Kidney tubule cell (primary cell): ENCODE results near the gene MPP4.
"Not testable (repeated sequence)": the region's sequence is repeated elsewhere in the genome, so short reads cannot be mapped to it uniquely, and the experiment has no call there.

Experiments used
- DNase-seq: peaks from one replicate; pipeline ENCODE4 v3.0.0-alpha.2; 2018; ENCODE audit warnings: low spot score

The MPP4 gene

GRCh38 chr2:201674298-201674697, 24.1 kb downstream of the MPP4 start:
- DNase-seq = no peak

GRCh38 chr2:201673546-201673945, 24.9 kb downstream of the MPP4 start:
- DNase-seq = no peak

GRCh38 chr2:201671205-201671604, 27.2 kb downstream of the MPP4 start:
- not testable (repeated sequence) for DNase-seq

GRCh38 chr2:201669865-201670264, 28.6 kb downstream of the MPP4 start:
- DNase-seq = no peak

- DNase-seq = no peak
These were observed 30.0 kb downstream of the MPP4 start for GRCh38 chr2:201668402-201668910.

- no peak for DNase-seq
These were observed 34.1 kb downstream of the MPP4 start for GRCh38 chr2:201664334-201664733.

GRCh38 chr2:201661366-201661765, 37.1 kb downstream of the MPP4 start:
- DNase-seq = no peak

GRCh38 chr2:201660293-201660895, 38.0 kb downstream of the MPP4 start:
- no peak for DNase-seq

GRCh38 chr2:201656740-201657139, 41.7 kb downstream of the MPP4 start:
- DNase-seq = no peak

GRCh38 chr2:201656102-201656501, 42.3 kb downstream of the MPP4 start:
- no peak for DNase-seq

- peak; percentile 73 for DNase-seq
These were observed 43.6 kb downstream of the MPP4 start for GRCh38 chr2:201654616-201655384.

GRCh38 chr2:201653221-201653620, 45.2 kb downstream of the MPP4 start:
- DNase-seq = no peak

GRCh38 chr2:201649442-201649841, 49.0 kb downstream of the MPP4 start:
- DNase-seq = no peak

- DNase-seq = no peak
These were observed 51.0 kb downstream of the MPP4 start for GRCh38 chr2:201647431-201647830.

GRCh38 chr2:201644001-201644400, 54.4 kb downstream of the MPP4 start:
- no peak for DNase-seq

GRCh38 chr2:201643216-201643890, 55.1 kb downstream of the MPP4 start, which contains the start of gene TMEM237:
TMEM237 (minus strand) TSS chr2:201643503; CDS start chr2:201643400, 103 bp downstream.
- DNase-seq = peak; percentile 43

GRCh38 chr2:201642579-201643215, 55.7 kb downstream of the MPP4 start:
- DNase-seq = peak; percentile 80

- no peak for DNase-seq
These were observed 56.3 kb downstream of the MPP4 start for GRCh38 chr2:201642086-201642578.

- no peak for DNase-seq
These were observed 59.2 kb downstream of the MPP4 start for GRCh38 chr2:201639205-201639604.

- DNase-seq = no peak
These were observed 60.1 kb downstream of the MPP4 start for GRCh38 chr2:201638326-201638725.

- no peak for DNase-seq
These were observed 64.7 kb downstream of the MPP4 start for GRCh38 chr2:201633661-201634249.

- no peak for DNase-seq
These were observed 67.4 kb downstream of the MPP4 start for GRCh38 chr2:201631041-201631440.
